ENCODE measurements around the gene SLC52A3.

SLC52A3 gene

DNA sequence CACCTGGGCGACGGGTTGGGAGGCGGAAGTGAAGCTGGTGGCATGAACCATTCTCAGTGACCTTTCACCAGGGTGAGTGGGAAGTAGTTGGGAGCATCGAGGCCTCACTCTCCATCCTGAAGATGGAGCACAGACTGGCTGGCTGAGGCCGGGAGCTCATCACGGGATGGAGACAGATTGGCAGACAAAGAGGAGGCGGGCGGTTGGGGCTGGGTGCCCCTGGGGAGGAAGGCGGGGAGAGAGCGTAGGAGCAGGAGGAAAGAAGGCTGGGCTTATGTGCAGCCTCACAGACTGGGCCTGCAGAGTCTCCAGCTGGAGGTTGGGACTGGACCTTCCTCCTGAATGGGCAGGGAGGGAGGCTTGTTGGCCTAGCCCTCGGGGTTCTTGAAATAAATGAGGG lies 48.5 kb downstream of the SLC52A3 start:
- TF ChIP-seq, protein P1, sequence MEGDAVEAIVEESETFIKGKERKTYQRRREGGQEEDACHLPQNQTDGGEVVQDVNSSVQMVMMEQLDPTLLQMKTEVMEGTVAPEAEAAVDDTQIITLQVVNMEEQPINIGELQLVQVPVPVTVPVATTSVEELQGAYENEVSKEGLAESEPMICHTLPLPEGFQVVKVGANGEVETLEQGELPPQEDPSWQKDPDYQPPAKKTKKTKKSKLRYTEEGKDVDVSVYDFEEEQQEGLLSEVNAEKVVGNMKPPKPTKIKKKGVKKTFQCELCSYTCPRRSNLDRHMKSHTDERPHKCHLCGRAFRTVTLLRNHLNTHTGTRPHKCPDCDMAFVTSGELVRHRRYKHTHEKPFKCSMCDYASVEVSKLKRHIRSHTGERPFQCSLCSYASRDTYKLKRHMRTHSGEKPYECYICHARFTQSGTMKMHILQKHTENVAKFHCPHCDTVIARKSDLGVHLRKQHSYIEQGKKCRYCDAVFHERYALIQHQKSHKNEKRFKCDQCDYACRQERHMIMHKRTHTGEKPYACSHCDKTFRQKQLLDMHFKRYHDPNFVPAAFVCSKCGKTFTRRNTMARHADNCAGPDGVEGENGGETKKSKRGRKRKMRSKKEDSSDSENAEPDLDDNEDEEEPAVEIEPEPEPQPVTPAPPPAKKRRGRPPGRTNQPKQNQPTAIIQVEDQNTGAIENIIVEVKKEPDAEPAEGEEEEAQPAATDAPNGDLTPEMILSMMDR (IDR thresholded peaks at IDR 0.05; ENCODE audit: extremely low read depth, missing control alignments), result no peak
- no peak for DNase-seq (ENCODE audit: low spot score)

DNA sequence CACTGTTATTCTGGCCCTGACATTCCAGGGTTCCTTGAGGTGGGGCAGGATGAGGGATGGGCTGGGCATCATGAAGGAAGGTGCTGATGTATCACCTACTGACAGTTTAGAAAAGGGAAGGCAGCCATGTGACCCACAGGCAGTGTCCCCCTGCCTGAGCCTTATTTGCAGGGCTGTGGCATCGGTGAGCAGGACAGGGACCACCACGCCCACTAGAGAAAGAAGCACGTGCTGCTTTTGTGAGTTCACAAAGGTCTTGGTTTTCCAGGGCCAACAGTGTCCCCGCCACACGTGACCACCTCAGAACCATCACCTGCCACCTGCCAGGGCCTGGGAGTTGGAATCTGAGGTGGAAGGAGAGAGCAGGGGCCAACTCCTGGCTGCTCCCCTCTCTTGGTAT lies 49.2 kb downstream of the SLC52A3 start:
- TF ChIP-seq, protein P1 (IDR thresholded peaks at IDR 0.05; ENCODE audit: extremely low read depth, missing control alignments), result no peak
- DNase-seq (ENCODE audit: low spot score), result no peak

DNA sequence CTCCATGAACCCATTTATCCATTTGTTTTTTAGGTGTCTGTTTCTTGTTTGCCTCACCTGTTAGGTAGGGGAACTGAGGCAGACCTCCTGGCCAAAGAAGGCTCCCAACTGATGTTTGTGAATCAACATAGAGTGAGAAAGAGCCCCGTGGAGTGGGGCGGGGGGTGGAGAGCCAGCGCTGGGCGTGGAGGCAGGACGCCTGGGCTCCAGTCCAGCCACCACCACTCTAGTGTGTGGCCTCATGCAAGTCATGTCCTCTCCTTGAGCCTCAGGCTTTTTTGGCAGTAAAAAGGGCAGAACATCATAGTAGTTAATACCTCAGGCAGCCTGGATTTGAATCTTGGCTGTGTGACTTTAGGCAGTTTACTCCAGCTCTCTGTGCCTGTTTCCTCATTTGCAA lies 50.5 kb downstream of the SLC52A3 start:
- TF ChIP-seq, protein P1 (IDR thresholded peaks at IDR 0.05; ENCODE audit: extremely low read depth, missing control alignments), result no peak

DNA sequence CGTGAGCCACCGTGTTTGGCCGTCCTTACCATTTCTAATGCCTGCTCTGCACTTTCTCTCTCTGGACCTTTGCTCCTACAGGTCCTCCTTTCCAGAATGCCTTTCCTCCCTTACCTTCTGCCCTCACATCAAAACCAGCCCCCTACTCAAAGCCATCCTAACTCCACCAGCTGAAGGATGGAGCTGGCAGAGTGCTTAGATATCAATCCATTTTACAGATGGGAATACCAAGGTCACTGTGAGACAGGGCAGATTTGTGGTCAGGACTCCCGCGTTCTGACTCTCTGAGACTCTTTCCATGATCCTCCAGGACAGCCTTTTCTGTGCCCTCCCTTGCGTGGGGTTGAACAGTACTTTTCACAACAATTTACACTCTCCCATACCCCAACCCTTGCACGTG lies 51.0 kb downstream of the SLC52A3 start:
- TF ChIP-seq, protein P1 (IDR thresholded peaks at IDR 0.05; ENCODE audit: extremely low read depth, missing control alignments), result no peak
- DNase-seq (ENCODE audit: low spot score), result no peak

More for the DNA sequence above, 50.5 kb downstream of the SLC52A3 start:
- DNase-seq (ENCODE audit: low spot score), result no peak

DNA sequence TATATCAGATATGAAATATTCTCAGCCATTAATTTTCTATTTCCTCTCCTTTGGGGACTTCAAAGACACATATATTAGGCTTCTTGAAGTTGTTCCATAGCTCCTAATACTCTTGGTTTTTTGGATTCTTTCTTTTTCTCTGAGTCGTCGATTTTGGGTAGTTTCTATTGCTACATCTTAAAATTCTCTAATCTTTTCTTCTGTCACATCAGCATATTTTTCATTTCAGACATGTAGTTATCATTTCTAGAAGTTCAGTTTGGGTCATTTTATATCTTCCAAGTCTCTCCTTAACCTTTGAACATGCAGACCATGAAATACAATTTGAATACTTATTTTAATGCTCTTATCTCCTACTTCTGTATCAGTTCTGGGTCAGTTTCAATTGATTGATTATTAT lies 53.8 kb downstream of the SLC52A3 start:
- TF ChIP-seq, protein P1 (IDR thresholded peaks at IDR 0.05; ENCODE audit: extremely low read depth, missing control alignments), result no peak
- DNase-seq (ENCODE audit: low spot score), result no peak

DNA sequence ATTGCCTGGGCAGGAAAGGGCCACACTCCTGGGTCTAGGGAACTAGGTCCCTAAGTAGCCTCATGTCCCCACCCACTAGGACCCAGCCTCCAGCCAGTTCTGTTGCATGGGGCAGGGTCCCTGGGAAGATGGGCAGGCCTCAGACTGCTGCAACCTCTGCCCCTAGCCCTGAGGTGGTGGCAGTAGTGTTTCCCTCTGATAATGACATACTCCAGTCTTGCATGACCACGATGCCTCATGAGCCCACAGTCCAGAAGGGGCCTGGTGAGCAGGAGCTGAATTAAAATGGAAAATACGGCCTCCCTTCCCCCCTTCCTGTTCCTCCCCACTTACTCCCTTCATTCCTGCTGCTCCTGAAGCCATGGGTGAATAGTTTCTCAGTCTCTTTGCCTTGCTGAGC lies 56.7 kb downstream of the SLC52A3 start:
- TF ChIP-seq, protein P1 (IDR thresholded peaks at IDR 0.05; ENCODE audit: extremely low read depth, missing control alignments), result no peak
- DNase-seq (ENCODE audit: low spot score), result no peak

DNA sequence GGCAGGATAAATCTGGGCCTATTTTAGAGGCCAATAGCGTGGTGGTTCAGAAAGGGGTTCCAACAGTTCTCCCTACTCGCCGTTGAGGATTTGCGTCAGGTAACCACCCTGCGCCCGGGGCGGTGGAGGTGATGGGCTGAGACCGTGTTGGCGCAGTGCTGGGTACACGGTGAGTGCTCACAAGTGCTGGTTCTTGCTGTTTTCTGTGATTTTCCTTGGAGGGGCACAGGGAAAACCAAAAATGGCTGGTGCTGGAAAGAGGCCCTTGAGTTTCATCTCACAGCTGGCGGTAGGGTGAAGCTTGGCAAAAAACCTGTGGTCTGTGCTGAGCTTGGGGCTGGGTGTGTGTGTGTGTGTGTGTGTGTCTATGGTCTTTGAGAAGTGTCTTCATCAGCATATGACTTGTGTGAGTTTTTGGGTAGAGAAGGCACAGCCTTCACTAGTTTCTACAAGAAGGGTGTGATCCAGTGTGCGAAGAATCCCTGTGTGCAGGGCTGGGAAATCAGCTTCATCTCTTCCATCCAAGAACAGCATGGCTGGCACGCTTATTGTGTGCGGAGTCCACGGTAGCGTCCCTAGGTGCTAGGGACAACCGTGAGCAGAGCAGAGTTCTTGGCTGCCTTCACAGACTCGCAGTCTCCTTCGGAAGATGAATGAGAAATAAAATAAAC lies 57.4 kb downstream of the SLC52A3 start:
- TF ChIP-seq, protein P1 (IDR thresholded peaks at IDR 0.05; ENCODE audit: extremely low read depth, missing control alignments), result no peak
- DNase-seq (ENCODE audit: low spot score), result no peak

Data from GM20000 (cell line).